ENCODE data around the gene SLC41A1.

The SLC41A1 gene

GRCh38 chr1:205800981-205801703, 11.9 kb downstream of the SLC41A1 start:
- DNase-seq (ENCODE audit: low spot score), result no peak
- TF ChIP-seq, protein P1, sequence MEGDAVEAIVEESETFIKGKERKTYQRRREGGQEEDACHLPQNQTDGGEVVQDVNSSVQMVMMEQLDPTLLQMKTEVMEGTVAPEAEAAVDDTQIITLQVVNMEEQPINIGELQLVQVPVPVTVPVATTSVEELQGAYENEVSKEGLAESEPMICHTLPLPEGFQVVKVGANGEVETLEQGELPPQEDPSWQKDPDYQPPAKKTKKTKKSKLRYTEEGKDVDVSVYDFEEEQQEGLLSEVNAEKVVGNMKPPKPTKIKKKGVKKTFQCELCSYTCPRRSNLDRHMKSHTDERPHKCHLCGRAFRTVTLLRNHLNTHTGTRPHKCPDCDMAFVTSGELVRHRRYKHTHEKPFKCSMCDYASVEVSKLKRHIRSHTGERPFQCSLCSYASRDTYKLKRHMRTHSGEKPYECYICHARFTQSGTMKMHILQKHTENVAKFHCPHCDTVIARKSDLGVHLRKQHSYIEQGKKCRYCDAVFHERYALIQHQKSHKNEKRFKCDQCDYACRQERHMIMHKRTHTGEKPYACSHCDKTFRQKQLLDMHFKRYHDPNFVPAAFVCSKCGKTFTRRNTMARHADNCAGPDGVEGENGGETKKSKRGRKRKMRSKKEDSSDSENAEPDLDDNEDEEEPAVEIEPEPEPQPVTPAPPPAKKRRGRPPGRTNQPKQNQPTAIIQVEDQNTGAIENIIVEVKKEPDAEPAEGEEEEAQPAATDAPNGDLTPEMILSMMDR (IDR thresholded peaks at IDR 0.05; ENCODE audit: borderline replicate concordance, control extremely low read depth, extremely low read depth, insufficient read depth, missing control alignments), result no peak
- in situ Hi-C loops (cut with MboI; ENCODE audit: low sequenced_read_pairs, unreplicated experiment), result no loop called here

GRCh38 chr1:205800427-205800826, 12.6 kb downstream of the SLC41A1 start:
- in situ Hi-C loops (cut with MboI; ENCODE audit: low sequenced_read_pairs, unreplicated experiment), result no loop called here
- DNase-seq (ENCODE audit: low spot score), result no peak
- TF ChIP-seq, protein P1 (IDR thresholded peaks at IDR 0.05; ENCODE audit: borderline replicate concordance, control extremely low read depth, extremely low read depth, insufficient read depth, missing control alignments), result no peak

DNA sequence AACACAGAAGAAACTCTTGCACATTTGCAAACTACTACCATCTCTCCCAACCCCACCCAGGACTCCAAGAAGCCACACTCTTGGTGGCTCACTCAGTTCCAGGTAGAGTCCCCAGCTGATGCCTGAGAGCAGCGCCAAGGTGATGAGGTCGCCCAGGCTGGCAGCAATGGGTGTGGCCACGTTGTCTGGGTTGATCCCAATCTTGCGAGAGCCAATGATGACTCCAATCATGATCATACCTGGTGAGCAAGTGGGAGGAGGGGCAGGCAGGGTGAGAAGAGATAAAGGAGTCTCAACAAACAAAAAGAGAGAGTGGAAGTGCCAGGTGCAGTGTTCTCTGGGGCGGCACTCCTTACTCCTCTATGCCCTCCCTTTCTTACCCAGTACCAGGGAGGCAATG, 14.4 kb downstream of the SLC41A1 start:
- TF ChIP-seq, protein P1 (IDR thresholded peaks at IDR 0.05; ENCODE audit: borderline replicate concordance, control extremely low read depth, extremely low read depth, insufficient read depth, missing control alignments), result no peak
- no peak for DNase-seq (ENCODE audit: low spot score)
- in situ Hi-C loops (cut with MboI; ENCODE audit: low sequenced_read_pairs, unreplicated experiment), result loop anchor here (10.0 to 25.0 kb wide), 3 partner anchors 116 to 314 kb away; partner anchors contain the start of gene AVPR1B

- in situ Hi-C loops (cut with MboI; ENCODE audit: low sequenced_read_pairs, unreplicated experiment), result loop anchor here (10.0 to 25.0 kb wide), 3 partner anchors 118 to 315 kb away; partner anchors contain the start of gene AVPR1B
Observed at GRCh38 chr1:205797168-205797567, 15.8 kb downstream of the SLC41A1 start.

DNA sequence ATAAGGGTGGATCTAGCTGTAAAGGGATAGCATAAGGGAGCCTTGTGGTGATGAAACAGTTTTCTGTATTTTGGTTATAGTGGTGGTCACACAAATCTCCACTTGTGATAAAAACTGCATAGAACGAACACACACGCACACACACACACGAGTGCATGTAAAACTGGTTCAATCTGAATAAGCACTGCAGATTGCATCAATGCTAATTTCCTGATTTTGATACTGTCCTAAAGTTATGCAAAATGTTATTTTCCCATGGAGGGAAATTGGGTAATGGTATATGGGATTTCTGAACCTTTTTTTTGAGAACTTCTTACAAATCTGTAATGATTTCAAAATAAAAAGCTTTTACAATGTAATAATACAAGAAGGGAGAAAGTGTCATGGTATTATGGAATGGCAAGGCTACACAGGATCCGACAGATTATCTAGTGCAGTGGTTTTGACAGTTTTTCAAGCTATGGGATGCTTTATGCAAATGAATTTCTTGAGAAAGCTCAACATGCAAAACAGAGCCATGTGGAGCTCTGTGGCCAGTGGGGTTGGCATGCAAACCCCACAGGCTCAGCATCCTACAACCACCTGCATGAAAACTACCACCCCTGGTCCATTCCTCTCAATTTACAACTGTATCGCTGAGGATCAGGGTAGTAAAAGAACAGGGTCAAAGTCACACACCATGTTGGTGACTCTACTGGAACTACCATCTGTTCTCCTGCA, 18.8 kb downstream of the SLC41A1 start:
- no peak for DNase-seq (ENCODE audit: low spot score)
- in situ Hi-C loops (cut with MboI; ENCODE audit: low sequenced_read_pairs, unreplicated experiment), result loop anchor here (10.0 to 25.0 kb wide), 3 partner anchors 121 to 318 kb away; partner anchors contain the start of gene AVPR1B
- TF ChIP-seq, protein P1 (IDR thresholded peaks at IDR 0.05; ENCODE audit: borderline replicate concordance, control extremely low read depth, extremely low read depth, insufficient read depth, missing control alignments), result no peak

More at GRCh38 chr1:205797168-205797567, 15.8 kb downstream of the SLC41A1 start:
- TF ChIP-seq, protein P1 (IDR thresholded peaks at IDR 0.05; ENCODE audit: borderline replicate concordance, control extremely low read depth, extremely low read depth, insufficient read depth, missing control alignments), result no peak
- DNase-seq (ENCODE audit: low spot score), result no peak

- in situ Hi-C loops (cut with MboI; ENCODE audit: low sequenced_read_pairs, unreplicated experiment), result loop anchor here (10.0 to 25.0 kb wide), 3 partner anchors 122 to 319 kb away; partner anchors contain the start of gene AVPR1B
- DNase-seq (ENCODE audit: low spot score), result no peak
- TF ChIP-seq, protein P1 (IDR thresholded peaks at IDR 0.05; ENCODE audit: borderline replicate concordance, control extremely low read depth, extremely low read depth, insufficient read depth, missing control alignments), result no peak
Observed at GRCh38 chr1:205792961-205793673, 19.9 kb downstream of the SLC41A1 start.
